ENCODE results near the gene TGFB2. TPM values are rescaled to one million over a fixed set of nuclear protein-coding genes. Genes with fewer than 3 reads are reported as not detected.

The TGFB2 gene
- total RNA-seq, 3 donors from 2014 or later (not counting 1 experiment from before 2014, with no cell fraction given) = 0.07 TPM; not detected in 2

GRCh38 chr1:218467101-218468072 lies 122.3 kb downstream of the TGFB2 start:
- ATAC-seq (no peak), DNase-seq (no peak)
- H3K27me3 Mint-ChIP-seq (ENCODE audit: low read depth in 2 of 2) = no peaks in the 10 kb centered on the region
- 97% methylated on average over 6 of the region's 8 CpGs for WGBS (ENCODE audit: insufficient coverage)
- Histone ChIP-seq H3K27me3 (ENCODE audit: control insufficient read depth, insufficient read depth, low read length) (no peaks in the 10 kb centered on the region), H3K27ac (ENCODE audit: low read length) (no peak overlapping the region), H3K9me3 (ENCODE audit: control insufficient read depth, insufficient read depth, low read length) (no peaks in the 10 kb centered on the region), H3K4me1 (ENCODE audit: control insufficient read depth, insufficient read depth, low read length) (no peaks in the 10 kb centered on the region), H3K36me3 (ENCODE audit: control insufficient read depth, insufficient read depth, low read length) (no peaks in the 10 kb centered on the region), H3K4me3 (ENCODE audit: low read length) (no peak overlapping the region)
- no peak for TF ChIP-seq CTCF (IDR thresholded peaks at IDR 0.05)
- no peaks in the 10 kb centered on the region for H3K4me1 Mint-ChIP-seq
- H3K27ac Mint-ChIP-seq = no peak overlapping the region
- no peak overlapping the region for H3K4me3 Mint-ChIP-seq
- H3K36me3 Mint-ChIP-seq = no peaks in the 10 kb centered on the region
- intact Hi-C loops (cut with micrococcal nuclease) = no loop called here
- peaks cover 2% of the 10 kb centered on the region in 2 donors for H3K9me3 Mint-ChIP-seq

GRCh38 chr1:218468711-218469110 lies 123.6 kb downstream of the TGFB2 start:
- Histone ChIP-seq H3K4me3 (ENCODE audit: low read length) (no peak overlapping the region), H3K27ac (ENCODE audit: low read length) (no peak overlapping the region), H3K4me1 (ENCODE audit: control insufficient read depth, insufficient read depth, low read length) (no peaks in the 10 kb centered on the region), H3K27me3 (ENCODE audit: control insufficient read depth, insufficient read depth, low read length) (no peaks in the 10 kb centered on the region), H3K9me3 (ENCODE audit: control insufficient read depth, insufficient read depth, low read length) (no peaks in the 10 kb centered on the region), H3K36me3 (ENCODE audit: control insufficient read depth, insufficient read depth, low read length) (no peaks in the 10 kb centered on the region)
- H3K4me3 Mint-ChIP-seq = no peak overlapping the region
- TF ChIP-seq CTCF (IDR thresholded peaks at IDR 0.05) = no peak
- WGBS (ENCODE audit: insufficient coverage) = 84% methylated on average over 3 of the region's 4 CpGs
- no peaks in the 10 kb centered on the region for H3K4me1 Mint-ChIP-seq
- intact Hi-C loops (cut with micrococcal nuclease) = no loop called here
- peaks cover 2% of the 10 kb centered on the region in 2 donors for H3K9me3 Mint-ChIP-seq
- no peak for DNase-seq
- H3K27ac Mint-ChIP-seq = no peak overlapping the region
- H3K36me3 Mint-ChIP-seq = no peaks in the 10 kb centered on the region
- no peak for ATAC-seq
- H3K27me3 Mint-ChIP-seq (ENCODE audit: low read depth in 2 of 2) = no peaks in the 10 kb centered on the region

GRCh38 chr1:218472885-218473284 lies 127.7 kb downstream of the TGFB2 start:
- no peak for TF ChIP-seq CTCF (IDR thresholded peaks at IDR 0.05)
- Mint-ChIP-seq H3K36me3 (no peaks in the 10 kb centered on the region), H3K4me3 (no peak overlapping the region), H3K4me1 (peaks cover 0 to 4% of the 10 kb centered on the region in 2 donors), H3K27ac (no peak overlapping the region), H3K27me3 (ENCODE audit: low read depth in 2 of 2) (no peaks in the 10 kb centered on the region), H3K9me3 (peaks cover 0 to 2% of the 10 kb centered on the region in 2 donors)
- WGBS (ENCODE audit: insufficient coverage) = 25% methylated on average over 1 of the region's 1 CpG
- no peak overlapping the region for H3K4me3 ChIP-seq (ENCODE audit: low read length)
- no peaks in the 10 kb centered on the region for H3K9me3 ChIP-seq (ENCODE audit: control insufficient read depth, insufficient read depth, low read length)
- H3K27me3 ChIP-seq (ENCODE audit: control insufficient read depth, insufficient read depth, low read length) = no peaks in the 10 kb centered on the region
- DNase-seq (no peak), ATAC-seq (no peak)
- no peaks in the 10 kb centered on the region for H3K4me1 ChIP-seq (ENCODE audit: control insufficient read depth, insufficient read depth, low read length)
- intact Hi-C loops (cut with micrococcal nuclease) = no loop called here
- no peaks in the 10 kb centered on the region for H3K36me3 ChIP-seq (ENCODE audit: control insufficient read depth, insufficient read depth, low read length)
- no peak overlapping the region for H3K27ac ChIP-seq (ENCODE audit: low read length)
